GM08714 (cell line): ENCODE measurements around the gene CA7.

Source experiments
- H3K4me3 ChIP-seq: fragments of 200-500 bp; sonication (Bioruptor generic); 2 replicates; pipeline ENCODE4 v1.5.1; 2014; ENCODE audit warnings: mild to moderate bottlenecking, low read length, inconsistent platforms
- ZNF274 ChIP-seq: IDR thresholded peaks from 2 replicates; pipeline ENCODE4 v1.6.1; 2012; ENCODE audit warnings: mild to moderate bottlenecking, low read depth, low read length

CA7 gene

DNA sequence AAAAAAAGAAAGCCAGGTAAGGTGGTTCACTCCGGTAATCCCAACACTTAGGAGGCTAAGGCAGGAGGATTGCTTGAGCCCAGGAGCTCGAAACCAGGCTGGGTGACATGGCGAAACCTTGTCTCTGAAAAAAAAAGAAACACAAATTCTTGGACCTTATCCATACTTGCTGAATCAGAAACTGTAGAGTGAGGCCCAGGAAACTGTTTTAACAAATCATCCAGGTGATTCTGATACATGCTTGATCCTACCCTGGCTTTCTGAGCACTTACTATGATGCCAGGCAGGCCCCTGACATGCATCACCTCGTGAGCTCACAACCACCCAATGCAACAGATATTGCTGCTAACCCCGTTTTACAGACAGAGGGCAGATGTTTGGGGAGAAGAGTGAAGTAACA is 9.5 kb upstream of the CA7 start:
- TF ChIP-seq ZNF274: no peak
- H3K4me3 ChIP-seq: no peak overlapping the region

DNA sequence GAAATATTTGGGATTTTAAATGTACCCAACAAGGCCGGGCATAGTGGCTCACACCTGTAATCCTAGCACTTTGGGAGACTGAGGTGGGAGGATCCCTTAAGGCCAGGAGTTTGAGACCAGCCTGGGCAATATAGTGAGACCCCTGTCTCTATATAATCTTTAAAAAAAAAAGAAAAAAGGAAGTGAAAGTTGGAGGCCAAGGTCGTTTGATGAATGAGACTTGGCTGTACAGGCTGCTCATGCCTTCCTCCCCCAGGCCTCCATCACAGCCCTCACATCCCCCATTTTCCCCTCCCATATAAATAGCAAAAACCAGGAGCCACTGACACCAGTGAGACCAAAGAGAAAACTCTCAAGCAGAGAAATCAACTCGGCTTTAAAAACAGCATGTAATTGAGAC is 3.3 kb upstream of the CA7 start:
- TF ChIP-seq ZNF274: no peak
- H3K4me3 ChIP-seq: no peak overlapping the region

DNA sequence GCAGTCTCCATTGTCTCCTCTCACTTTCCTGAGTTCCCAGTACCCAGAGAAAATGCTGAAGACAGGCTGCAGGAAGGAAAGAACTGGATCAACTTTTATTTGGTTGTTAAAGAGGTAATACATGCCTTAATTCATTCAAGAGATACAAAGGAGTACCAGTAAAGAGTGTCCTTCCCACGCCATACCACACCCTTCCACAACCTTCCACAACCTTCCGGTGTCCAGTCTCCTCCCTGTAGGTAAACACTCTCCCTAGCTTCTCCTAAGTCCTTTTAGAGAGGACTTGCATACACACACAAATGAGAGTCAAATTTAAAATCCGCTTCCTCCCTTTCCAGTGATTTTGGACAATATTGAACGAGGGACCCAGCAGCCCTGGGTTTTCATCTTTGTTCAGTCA is 2.8 kb upstream of the CA7 start:
- H3K4me3 ChIP-seq: no peak overlapping the region
- TF ChIP-seq ZNF274: no peak

DNA sequence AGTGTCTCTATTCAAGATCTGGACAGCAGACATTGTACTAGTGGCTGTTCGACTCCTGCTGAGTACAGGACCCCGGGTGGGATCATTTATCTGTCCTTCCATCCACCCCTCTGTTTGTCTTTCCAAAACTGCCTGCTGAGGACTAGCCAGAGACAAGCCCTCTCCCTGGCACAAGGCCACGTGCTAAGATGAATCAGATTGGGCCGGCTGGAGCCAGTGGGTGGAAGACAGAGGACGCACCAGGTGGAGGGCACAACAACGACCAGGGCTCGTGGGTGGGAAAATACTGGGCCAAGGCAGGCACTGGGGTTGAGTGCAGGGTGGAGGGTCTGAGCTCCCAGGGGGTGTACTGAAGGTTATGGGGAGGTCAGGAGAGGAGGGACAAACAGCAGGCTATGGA is 1.4 kb upstream of the CA7 start:
- no peak overlapping the region for H3K4me3 ChIP-seq
- TF ChIP-seq ZNF274: no peak

DNA sequence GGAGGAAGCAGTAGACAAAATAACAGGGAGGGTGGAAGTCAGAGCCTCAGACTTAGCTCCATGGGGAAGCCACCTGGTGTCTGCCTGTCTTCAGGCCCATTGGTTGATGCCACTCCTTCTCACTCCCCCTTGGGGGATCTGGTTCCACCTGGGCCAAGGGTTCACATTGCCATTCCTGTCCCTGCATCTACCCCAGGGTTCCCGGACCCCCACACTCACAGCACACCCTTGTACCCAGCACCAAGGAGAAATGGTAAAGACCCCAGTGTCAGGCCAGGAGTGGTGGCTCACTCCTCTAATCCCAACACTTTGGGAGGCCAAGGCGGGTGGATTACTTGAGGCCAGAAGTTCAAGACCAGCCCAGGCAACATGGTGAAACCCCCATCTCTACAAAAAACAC is 1.0 kb upstream of the CA7 start:
- H3K4me3 ChIP-seq: no peak overlapping the region

DNA sequence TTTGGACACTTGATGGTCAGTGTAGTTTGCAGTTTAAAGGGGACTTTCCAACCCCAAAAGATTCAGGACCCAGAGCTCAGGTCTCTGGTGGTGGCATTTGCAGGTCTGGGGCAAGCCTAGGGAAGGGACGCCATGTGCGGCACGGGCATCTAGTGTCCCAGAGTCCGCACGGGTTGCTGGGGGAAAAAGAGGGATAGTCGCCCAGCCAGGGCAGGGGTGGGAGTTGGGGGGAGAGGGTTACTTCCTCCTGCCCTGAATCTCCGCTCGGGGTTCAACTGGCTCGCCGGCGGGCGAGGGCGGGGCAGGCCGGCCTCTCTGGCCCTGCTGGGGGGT is 239 bp upstream of the CA7 start:
- no peak overlapping the region for H3K4me3 ChIP-seq
- no peak for TF ChIP-seq ZNF274

More for the DNA sequence above, 1.0 kb upstream of the CA7 start:
- no peak for TF ChIP-seq ZNF274

DNA sequence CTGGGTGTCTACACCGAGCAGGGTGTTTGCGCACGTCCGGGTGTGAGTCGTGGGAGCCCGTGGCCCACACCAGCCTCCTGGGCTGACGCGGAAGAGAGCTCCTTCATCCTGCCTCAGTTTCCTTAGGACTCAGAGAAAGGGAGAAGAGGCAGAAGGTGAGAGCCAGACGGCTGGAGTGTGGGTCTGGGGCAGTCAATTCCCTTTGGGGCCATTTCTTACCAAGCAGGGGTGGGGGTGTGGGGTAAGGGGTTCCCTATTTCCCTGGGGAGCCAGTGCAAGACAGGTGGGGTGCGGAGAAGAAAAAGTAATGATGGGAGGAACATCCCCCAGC is 831 bp downstream of the CA7 start:
- no peak for TF ChIP-seq ZNF274
- H3K4me3 ChIP-seq: no peak overlapping the region

- H3K4me3 ChIP-seq: no peak overlapping the region
Observed at GRCh38 chr16:66845791-66846221, 1.6 kb downstream of the CA7 start.

GRCh38 chr16:66846266-66846665 is 2.1 kb downstream of the CA7 start:
- no peak for TF ChIP-seq ZNF274
- H3K4me3 ChIP-seq: no peak overlapping the region

More at GRCh38 chr16:66845791-66846221, 1.6 kb downstream of the CA7 start:
- TF ChIP-seq ZNF274: no peak

DNA sequence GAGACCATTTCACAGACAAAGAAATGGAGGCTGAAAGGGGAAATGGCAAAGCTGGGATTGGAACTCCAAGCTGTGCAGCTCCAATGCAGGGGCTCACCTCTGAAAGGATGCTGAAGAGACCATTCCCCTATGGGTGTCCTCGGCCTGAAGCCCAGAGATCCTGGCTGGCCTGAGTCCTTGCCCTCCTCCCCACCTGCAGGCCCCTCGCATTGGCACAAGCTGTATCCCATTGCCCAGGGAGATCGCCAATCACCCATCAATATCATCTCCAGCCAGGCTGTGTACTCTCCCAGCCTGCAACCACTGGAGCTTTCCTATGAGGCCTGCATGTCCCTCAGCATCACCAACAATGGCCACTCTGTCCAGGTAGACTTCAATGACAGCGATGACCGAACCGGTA is 2.6 kb downstream of the CA7 start:
- TF ChIP-seq ZNF274: no peak

DNA sequence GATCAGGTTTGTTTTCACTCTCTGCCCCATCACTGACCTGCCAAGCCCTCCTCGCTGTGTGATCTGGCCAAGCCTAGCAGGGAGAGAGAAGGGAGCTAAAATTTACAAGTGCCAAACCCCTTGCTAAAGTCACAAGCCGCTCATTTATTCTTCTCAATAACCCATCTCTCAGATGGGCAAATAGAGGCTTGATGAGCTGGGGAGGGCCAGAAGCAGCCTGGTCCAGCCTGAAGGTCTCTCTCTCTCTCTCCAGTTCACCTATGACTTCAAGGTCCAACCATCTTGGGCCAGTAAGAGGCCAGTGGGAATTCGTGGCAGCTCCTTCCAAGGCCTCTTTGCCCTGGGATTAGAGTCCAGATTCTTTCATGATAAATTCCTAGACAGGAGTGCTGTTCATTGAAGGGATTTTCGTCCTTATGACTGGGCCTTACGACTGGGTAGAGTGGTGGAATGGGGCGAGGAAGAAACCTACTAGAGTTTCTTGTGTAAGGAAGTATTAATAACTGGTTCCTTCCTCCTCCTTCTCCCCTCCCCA is 3.4 kb downstream of the CA7 start:
- no peak for TF ChIP-seq ZNF274
- H3K4me3 ChIP-seq: no peak overlapping the region

More for the DNA sequence above, 2.6 kb downstream of the CA7 start:
- no peak overlapping the region for H3K4me3 ChIP-seq

GRCh38 chr16:66848172-66848571 is 4.0 kb downstream of the CA7 start:
- no peak for TF ChIP-seq ZNF274

GRCh38 chr16:66849021-66849420 is 4.8 kb downstream of the CA7 start:
- H3K4me3 ChIP-seq: no peak overlapping the region
- TF ChIP-seq ZNF274: no peak

More at GRCh38 chr16:66848172-66848571, 4.0 kb downstream of the CA7 start:
- no peak overlapping the region for H3K4me3 ChIP-seq

- TF ChIP-seq ZNF274: no peak
- no peak overlapping the region for H3K4me3 ChIP-seq
Observed at GRCh38 chr16:66849549-66849948, 5.3 kb downstream of the CA7 start.

DNA sequence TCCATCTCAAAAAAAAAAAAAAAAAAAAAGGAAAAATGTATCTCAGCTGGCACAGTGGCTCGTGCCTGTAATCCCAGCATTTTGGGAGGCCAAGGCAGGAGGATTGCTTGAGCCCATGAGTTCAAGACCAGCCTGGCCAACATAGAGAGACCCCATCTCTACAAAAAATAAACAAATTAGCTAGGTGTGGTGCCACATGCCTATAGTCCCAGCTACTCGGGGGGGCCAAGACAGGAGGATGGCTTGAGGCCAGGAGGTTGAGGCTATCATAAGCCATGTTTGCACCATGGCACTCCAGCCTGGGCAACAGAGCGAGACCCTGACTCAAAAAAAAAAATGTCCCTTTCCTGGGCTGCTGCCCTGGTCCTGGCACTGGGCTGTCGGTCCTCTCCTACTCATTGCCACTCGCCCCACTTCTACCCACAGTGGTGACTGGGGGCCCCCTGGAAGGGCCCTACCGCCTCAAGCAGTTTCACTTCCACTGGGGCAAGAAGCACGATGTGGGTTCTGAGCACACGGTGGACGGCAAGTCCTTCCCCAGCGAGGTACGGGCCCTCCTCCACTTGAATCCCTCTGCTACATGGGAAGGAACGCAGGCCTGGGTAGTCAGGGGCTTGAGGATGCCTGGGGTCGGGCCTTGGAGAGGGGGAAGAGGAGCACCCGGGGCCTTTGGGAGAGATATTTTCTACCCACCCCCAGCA is 6.1 kb downstream of the CA7 start:
- no peak for TF ChIP-seq ZNF274
- no peak overlapping the region for H3K4me3 ChIP-seq
